NT2/D1 (cell line): Measurements from ENCODE around the gene NDUFB2.

Experiments
- SUZ12 ChIP-seq: IDR thresholded peaks from 2 replicates; pipeline ENCODE4 v1.6.1; 2011; ENCODE audit not compliant: insufficient read length, insufficient read depth; ENCODE audit errors: extremely low read depth
- YY1 ChIP-seq: IDR thresholded peaks from 2 replicates; pipeline ENCODE4 v1.6.1; 2011; ENCODE audit not compliant: insufficient read length, insufficient read depth
- ZNF274 ChIP-seq: IDR thresholded peaks from 2 replicates; pipeline ENCODE4 v1.6.1; 2011; ENCODE audit warnings: mild to moderate bottlenecking, low read depth, low read length

DNA sequence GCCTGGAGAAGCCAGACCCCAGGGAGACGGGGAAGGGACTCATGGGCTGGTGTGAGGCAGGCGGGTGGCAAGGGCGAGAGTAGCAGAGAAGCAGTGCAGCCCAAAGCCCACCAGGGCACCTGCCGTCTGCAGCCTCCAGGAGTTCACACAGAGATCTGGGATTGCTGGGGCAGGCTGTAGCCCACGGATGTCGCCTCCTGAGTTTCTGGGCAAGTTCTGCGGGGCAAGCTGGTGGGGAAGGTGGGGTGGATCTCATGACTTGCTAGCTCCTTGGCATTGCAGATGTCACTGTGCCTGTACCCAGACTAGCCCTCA, 17.7 kb upstream of the NDUFB2 start:
- TF ChIP-seq YY1 (no peak), ZNF274 (no peak), SUZ12 (no peak)
